NT2/D1 (cell line): ENCODE data around the gene EP400.

Experiments
- YY1 ChIP-seq: IDR thresholded peaks from 2 replicates; pipeline ENCODE4 v1.6.1; 2011; ENCODE audit not compliant: insufficient read length, insufficient read depth
- ZNF274 ChIP-seq: IDR thresholded peaks from 2 replicates; pipeline ENCODE4 v1.6.1; 2011; ENCODE audit warnings: mild to moderate bottlenecking, low read depth, low read length

GRCh38 chr12:131941987-131942341 is 7.8 kb upstream of the EP400 start:
- TF ChIP-seq YY1 (no peak), ZNF274 (no peak)
